Measurements from ENCODE around the gene NBAS.

NBAS gene

DNA sequence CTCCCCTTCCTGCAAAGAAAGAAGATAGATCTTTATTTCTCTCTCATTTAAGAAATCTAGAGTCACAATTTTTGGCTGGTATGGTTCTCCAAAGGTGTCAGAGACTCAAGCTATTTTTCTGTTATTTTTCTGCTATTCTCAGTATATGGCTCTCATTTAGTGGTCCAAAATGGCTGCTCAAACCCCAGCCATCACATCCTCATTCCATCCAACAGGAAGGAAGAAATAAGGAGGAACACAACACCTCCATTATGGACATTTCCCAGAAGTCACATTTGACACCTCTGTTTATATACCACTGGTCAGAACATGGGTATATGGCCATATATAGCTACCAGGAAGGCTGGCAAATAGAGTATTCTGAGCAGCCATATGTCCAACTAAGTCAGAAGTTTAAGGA lies 23.2 kb upstream of the NBAS start:
- H3K4me3 ChIP-seq (ENCODE audit: low read depth, low read length): no peak overlapping the region
- ChIA-PET POLR2A (no interaction called here), CTCF (no interaction called here)
- H3K4me1 ChIP-seq (ENCODE audit: control insufficient read depth, insufficient read depth, low read length): no peaks in the 10 kb centered on the region
- H3K27ac ChIP-seq (ENCODE audit: extremely low read depth, low read depth, low read length): no peak overlapping the region
- no peaks in the 10 kb centered on the region for H3K36me3 ChIP-seq (ENCODE audit: control insufficient read depth in 2 of 2, insufficient read depth in 1 of 2, low read length in 2 of 2)
- H3K9me3 ChIP-seq (ENCODE audit: control insufficient read depth, insufficient read depth, low read depth, low read length): no peaks in the 10 kb centered on the region
- no peak for TF ChIP-seq GLI4 (tag by site-specific recombination; IDR thresholded peaks at IDR 0.05)
- no peak for TF ChIP-seq PRDM1 (tag by site-specific recombination; IDR thresholded peaks at IDR 0.05)
- TF ChIP-seq KLF9 (tag by site-specific recombination; IDR thresholded peaks at IDR 0.05; ENCODE audit: low read depth): no peak
- TF ChIP-seq, protein P1, sequence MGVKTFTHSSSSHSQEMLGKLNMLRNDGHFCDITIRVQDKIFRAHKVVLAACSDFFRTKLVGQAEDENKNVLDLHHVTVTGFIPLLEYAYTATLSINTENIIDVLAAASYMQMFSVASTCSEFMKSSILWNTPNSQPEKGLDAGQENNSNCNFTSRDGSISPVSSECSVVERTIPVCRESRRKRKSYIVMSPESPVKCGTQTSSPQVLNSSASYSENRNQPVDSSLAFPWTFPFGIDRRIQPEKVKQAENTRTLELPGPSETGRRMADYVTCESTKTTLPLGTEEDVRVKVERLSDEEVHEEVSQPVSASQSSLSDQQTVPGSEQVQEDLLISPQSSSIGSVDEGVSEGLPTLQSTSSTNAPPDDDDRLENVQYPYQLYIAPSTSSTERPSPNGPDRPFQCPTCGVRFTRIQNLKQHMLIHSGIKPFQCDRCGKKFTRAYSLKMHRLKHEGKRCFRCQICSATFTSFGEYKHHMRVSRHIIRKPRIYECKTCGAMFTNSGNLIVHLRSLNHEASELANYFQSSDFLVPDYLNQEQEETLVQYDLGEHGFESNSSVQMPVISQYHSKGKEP (tag by site-specific recombination; IDR thresholded peaks at IDR 0.05): no peak
- TF ChIP-seq ZNF146 (tag by site-specific recombination; IDR thresholded peaks at IDR 0.05): no peak
- no peak for TF ChIP-seq ZNF211 (tag by site-specific recombination; IDR thresholded peaks at IDR 0.05; ENCODE audit: low read depth)
- TF ChIP-seq ZNF501 (tag by site-specific recombination; IDR thresholded peaks at IDR 0.05): no peak
- no peak for TF ChIP-seq ZNF391 (tag by site-specific recombination; IDR thresholded peaks at IDR 0.05; ENCODE audit: borderline replicate concordance, low read depth)
- TF ChIP-seq ZNF138 (tag by site-specific recombination; IDR thresholded peaks at IDR 0.05; ENCODE audit: borderline replicate concordance): no peak
- TF ChIP-seq, protein P2, sequence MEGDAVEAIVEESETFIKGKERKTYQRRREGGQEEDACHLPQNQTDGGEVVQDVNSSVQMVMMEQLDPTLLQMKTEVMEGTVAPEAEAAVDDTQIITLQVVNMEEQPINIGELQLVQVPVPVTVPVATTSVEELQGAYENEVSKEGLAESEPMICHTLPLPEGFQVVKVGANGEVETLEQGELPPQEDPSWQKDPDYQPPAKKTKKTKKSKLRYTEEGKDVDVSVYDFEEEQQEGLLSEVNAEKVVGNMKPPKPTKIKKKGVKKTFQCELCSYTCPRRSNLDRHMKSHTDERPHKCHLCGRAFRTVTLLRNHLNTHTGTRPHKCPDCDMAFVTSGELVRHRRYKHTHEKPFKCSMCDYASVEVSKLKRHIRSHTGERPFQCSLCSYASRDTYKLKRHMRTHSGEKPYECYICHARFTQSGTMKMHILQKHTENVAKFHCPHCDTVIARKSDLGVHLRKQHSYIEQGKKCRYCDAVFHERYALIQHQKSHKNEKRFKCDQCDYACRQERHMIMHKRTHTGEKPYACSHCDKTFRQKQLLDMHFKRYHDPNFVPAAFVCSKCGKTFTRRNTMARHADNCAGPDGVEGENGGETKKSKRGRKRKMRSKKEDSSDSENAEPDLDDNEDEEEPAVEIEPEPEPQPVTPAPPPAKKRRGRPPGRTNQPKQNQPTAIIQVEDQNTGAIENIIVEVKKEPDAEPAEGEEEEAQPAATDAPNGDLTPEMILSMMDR (tag by site-specific recombination; IDR thresholded peaks at IDR 0.05): no peak
- no peak for TF ChIP-seq ZNF629 (tag by site-specific recombination; IDR thresholded peaks at IDR 0.05)
- TF ChIP-seq MZF1 (tag by site-specific recombination; IDR thresholded peaks at IDR 0.05; ENCODE audit: borderline replicate concordance): no peak
- TF ChIP-seq, protein P3, sequence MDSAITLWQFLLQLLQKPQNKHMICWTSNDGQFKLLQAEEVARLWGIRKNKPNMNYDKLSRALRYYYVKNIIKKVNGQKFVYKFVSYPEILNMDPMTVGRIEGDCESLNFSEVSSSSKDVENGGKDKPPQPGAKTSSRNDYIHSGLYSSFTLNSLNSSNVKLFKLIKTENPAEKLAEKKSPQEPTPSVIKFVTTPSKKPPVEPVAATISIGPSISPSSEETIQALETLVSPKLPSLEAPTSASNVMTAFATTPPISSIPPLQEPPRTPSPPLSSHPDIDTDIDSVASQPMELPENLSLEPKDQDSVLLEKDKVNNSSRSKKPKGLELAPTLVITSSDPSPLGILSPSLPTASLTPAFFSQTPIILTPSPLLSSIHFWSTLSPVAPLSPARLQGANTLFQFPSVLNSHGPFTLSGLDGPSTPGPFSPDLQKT (IDR thresholded peaks at IDR 0.05; ENCODE audit: borderline replicate concordance, low read depth, low read length): no peak
- TF ChIP-seq ZNF658 (tag by site-specific recombination; IDR thresholded peaks at IDR 0.05): no peak
- no peak for TF ChIP-seq ZNF76 (tag by site-specific recombination; IDR thresholded peaks at IDR 0.05; ENCODE audit: borderline replicate concordance, low read depth)
- no peak for TF ChIP-seq ZNF621 (tag by site-specific recombination; IDR thresholded peaks at IDR 0.05)
- TF ChIP-seq, protein P4, sequence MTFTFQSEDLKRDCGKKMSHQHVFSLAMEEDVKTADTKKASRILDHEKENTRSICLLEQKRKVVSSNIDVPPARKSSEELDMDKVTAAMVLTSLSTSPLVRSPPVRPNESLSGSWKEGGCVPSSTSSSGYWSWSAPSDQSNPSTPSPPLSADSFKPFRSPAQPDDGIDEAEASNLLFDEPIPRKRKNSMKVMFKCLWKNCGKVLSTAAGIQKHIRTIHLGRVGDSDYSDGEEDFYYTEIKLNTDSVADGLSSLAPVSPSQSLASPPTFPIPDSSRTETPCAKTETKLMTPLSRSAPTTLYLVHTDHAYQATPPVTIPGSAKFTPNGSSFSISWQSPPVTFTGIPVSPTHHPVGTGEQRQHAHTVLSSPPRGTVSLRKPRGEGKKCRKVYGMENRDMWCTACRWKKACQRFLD (tag by site-specific recombination; IDR thresholded peaks at IDR 0.05): no peak
- no peak for TF ChIP-seq ZNF324 (tag by site-specific recombination; IDR thresholded peaks at IDR 0.05)

DNA sequence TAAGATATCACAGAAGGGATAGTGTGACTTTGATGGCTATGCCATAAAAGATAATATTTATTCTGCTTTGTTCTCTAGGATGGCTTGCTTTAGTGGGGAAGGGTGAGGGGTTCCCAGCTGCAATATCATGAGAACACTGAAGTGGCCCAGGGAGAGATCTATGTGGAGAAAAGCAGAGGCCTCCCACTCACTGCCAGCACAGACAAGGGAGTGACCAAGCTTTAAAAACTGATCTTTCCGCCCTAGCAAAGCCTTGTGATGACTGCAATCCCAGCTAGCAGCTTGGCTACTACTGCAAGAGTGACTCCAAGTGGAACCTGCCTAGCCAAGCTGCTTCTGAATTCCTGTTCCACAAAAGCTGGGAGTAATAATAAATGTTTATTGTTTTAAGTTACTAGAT lies 22.7 kb upstream of the NBAS start:
- Histone ChIP-seq H3K4me1 (ENCODE audit: control insufficient read depth, insufficient read depth, low read length) (no peaks in the 10 kb centered on the region), H3K36me3 (ENCODE audit: control insufficient read depth in 2 of 2, insufficient read depth in 1 of 2, low read length in 2 of 2) (no peaks in the 10 kb centered on the region), H3K27ac (ENCODE audit: extremely low read depth, low read depth, low read length) (no peak overlapping the region), H3K4me3 (ENCODE audit: low read depth, low read length) (no peak overlapping the region), H3K9me3 (ENCODE audit: control insufficient read depth, insufficient read depth, low read depth, low read length) (no peaks in the 10 kb centered on the region)
- ChIA-PET CTCF (no interaction called here), POLR2A (no interaction called here)
- TF ChIP-seq KLF1 (tag by site-specific recombination; IDR thresholded peaks at IDR 0.05) (no peak), ZNF266 (tag by site-specific recombination; IDR thresholded peaks at IDR 0.05; ENCODE audit: low read depth) (no peak), ZNF292 (tag by site-specific recombination; IDR thresholded peaks at IDR 0.05; ENCODE audit: borderline replicate concordance, low read depth) (no peak), ZNF449 (tag by site-specific recombination; IDR thresholded peaks at IDR 0.05) (no peak), TRIM28 (IDR thresholded peaks at IDR 0.05; ENCODE audit: borderline replicate concordance, low read length) (no peak), ZNF837 (tag by site-specific recombination; IDR thresholded peaks at IDR 0.05) (no peak), REPIN1 (tag by site-specific recombination; IDR thresholded peaks at IDR 0.05; ENCODE audit: low read depth) (no peak), ZNF114 (tag by site-specific recombination; IDR thresholded peaks at IDR 0.05) (no peak), ZNF785 (tag by site-specific recombination; IDR thresholded peaks at IDR 0.05) (no peak), ZNF792 (tag by site-specific recombination; IDR thresholded peaks at IDR 0.05) (no peak)
- TF ChIP-seq, protein P5, sequence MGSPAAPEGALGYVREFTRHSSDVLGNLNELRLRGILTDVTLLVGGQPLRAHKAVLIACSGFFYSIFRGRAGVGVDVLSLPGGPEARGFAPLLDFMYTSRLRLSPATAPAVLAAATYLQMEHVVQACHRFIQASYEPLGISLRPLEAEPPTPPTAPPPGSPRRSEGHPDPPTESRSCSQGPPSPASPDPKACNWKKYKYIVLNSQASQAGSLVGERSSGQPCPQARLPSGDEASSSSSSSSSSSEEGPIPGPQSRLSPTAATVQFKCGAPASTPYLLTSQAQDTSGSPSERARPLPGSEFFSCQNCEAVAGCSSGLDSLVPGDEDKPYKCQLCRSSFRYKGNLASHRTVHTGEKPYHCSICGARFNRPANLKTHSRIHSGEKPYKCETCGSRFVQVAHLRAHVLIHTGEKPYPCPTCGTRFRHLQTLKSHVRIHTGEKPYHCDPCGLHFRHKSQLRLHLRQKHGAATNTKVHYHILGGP (tag by site-specific recombination; IDR thresholded peaks at IDR 0.05): no peak
